Body of pancreas (tissue), 4 donors: ENCODE measurements around the gene SCGB1A1. TPM values are rescaled to one million over a fixed set of nuclear protein-coding genes. Genes with fewer than 3 reads are reported as not detected.
"Not testable (repeated sequence)": the region's sequence is repeated elsewhere in the genome, so short reads cannot be mapped to it uniquely, and the experiment has no call there.

Source experiments
- ATAC-seq: fragments of 150-250 bp; one replicate; pipeline ENCODE4 v1.9.1; 2016
- DNase-seq, 4 donors: peaks; one replicate each; pipeline ENCODE4 v3.0.0-alpha.2; 2019
- H3K27ac ChIP-seq, 4 donors: fragments of 200-600 bp; sonication (generic); 1 replicate in 3 of 4; 2 replicates in 1 of 4; pipeline versions ENCODE4 v1.5.1 to v1.6.1; 2016 to 2019; ENCODE audit warnings: mild to moderate bottlenecking in 1 of 4, mixed read lengths in 1 of 4, moderate library complexity in 1 of 4
- H3K27me3 ChIP-seq, 2 donors: fragments of 200-600 bp; sonication (generic); one replicate each; pipeline ENCODE4 v1.6.0; 2016; ENCODE audit warnings: mild to moderate bottlenecking in 1 of 2
- H3K36me3 ChIP-seq, 2 donors: fragments of 200-600 bp; sonication (generic); replicated peaks in 1 of 2; 2 replicates each; pipeline ENCODE4 v1.5.1; 2016; ENCODE audit warnings: low read depth in 2 of 2; ENCODE audit not compliant: insufficient read depth in 1 of 2
- H3K4me1 ChIP-seq: fragments of 200-600 bp; sonication (generic); one replicate; pipeline ENCODE4 v1.6.0; 2016
- H3K4me3 ChIP-seq, 2 donors: fragments of 200-600 bp; sonication (generic); 1 replicate in 1 of 2; 2 replicates in 1 of 2; pipeline ENCODE4 v1.5.1; 2016 to 2019
- H3K9me3 ChIP-seq, 3 donors: fragments of 200-600 bp; sonication (generic); 1 replicate in 2 of 3; 2 replicates in 1 of 3; pipeline ENCODE4 v1.5.1; 2016
- POLR2A ChIP-seq, 3 donors: fragments of 450-650 bp; IDR thresholded peaks; one replicate each; pipeline ENCODE4 v1.6.1; 2016; ENCODE audit warnings: antibody characterized with exemption in 3 of 3, mild to moderate bottlenecking in 2 of 3
- WGBS, 2 donors: methylation state at CpG; one replicate each; pipeline ENCODE4 v1.1.5; 2017; 5-methylcytosine and 5-hydroxymethylcytosine counted together
- intact Hi-C: fragments of 100-400 bp; cut with DNase I; formaldehyde crosslinking; loops from one replicate; pipeline ENCODE4 v1.15.1; 2023
- total RNA-seq, 2 donors: library from RNA; depleted of rRNA; stranded (reverse); fragments of >200 nt; gene quantifications; one replicate each; pipeline ENCODE4 v1.1.0, GENCODE V29; 2016
- TF ChIP-seq, protein P1 (sequence below), 7 experiments: fragments of 450-650 bp in 4 of 7; fragments of 200-600 bp in 3 of 7; sonication (generic) in 3 of 7; IDR thresholded peaks; one replicate each; pipeline ENCODE4 v1.5.1; 2016 to 2019; ENCODE audit warnings: antibody characterized with exemption in 7 of 7

The SCGB1A1 gene
- total RNA-seq, 2 donors from 2014 or later: not detected

- TF ChIP-seq, protein P1, sequence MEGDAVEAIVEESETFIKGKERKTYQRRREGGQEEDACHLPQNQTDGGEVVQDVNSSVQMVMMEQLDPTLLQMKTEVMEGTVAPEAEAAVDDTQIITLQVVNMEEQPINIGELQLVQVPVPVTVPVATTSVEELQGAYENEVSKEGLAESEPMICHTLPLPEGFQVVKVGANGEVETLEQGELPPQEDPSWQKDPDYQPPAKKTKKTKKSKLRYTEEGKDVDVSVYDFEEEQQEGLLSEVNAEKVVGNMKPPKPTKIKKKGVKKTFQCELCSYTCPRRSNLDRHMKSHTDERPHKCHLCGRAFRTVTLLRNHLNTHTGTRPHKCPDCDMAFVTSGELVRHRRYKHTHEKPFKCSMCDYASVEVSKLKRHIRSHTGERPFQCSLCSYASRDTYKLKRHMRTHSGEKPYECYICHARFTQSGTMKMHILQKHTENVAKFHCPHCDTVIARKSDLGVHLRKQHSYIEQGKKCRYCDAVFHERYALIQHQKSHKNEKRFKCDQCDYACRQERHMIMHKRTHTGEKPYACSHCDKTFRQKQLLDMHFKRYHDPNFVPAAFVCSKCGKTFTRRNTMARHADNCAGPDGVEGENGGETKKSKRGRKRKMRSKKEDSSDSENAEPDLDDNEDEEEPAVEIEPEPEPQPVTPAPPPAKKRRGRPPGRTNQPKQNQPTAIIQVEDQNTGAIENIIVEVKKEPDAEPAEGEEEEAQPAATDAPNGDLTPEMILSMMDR (IDR thresholded peaks at IDR 0.05): no peak
- no peak for TF ChIP-seq POLR2A (IDR thresholded peaks at IDR 0.05)
- DNase-seq (peak in 3 of 4 donors; percentile 20 to 58 (median 52)), ATAC-seq (peak; percentile 43)
- 44 to 59% methylated on average over 6 to 9 of the region's 9 CpGs for WGBS, 2 donors
- no peak overlapping the region for H3K4me3 ChIP-seq
- H3K36me3 ChIP-seq: no peaks in the 10 kb centered on the region
- H3K9me3 ChIP-seq: no peaks in the 10 kb centered on the region
- peaks cover 18% of the 10 kb centered on the region for H3K4me1 ChIP-seq
- no peaks in the 10 kb centered on the region for H3K27me3 ChIP-seq
- intact Hi-C loops: no loop called here
- H3K27ac ChIP-seq: peak overlapping the region in 2 of 4 donors; percentile 12 to 21
Observed at GRCh38 chr11:62449451-62449851, 30.6 kb downstream of the SCGB1A1 start.

GRCh38 chr11:62449912-62450311, 31.1 kb downstream of the SCGB1A1 start:
- H3K27ac ChIP-seq, H3K27me3 ChIP-seq, H3K4me3 ChIP-seq, DNase-seq, ATAC-seq, H3K9me3 ChIP-seq, H3K36me3 ChIP-seq, intact Hi-C loops: not testable (repeated sequence)
- WGBS, 2 donors: 66 to 79% methylated on average over 7 of the region's 7 CpGs
- peaks cover 14% of the 10 kb centered on the region for H3K4me1 ChIP-seq

DNA sequence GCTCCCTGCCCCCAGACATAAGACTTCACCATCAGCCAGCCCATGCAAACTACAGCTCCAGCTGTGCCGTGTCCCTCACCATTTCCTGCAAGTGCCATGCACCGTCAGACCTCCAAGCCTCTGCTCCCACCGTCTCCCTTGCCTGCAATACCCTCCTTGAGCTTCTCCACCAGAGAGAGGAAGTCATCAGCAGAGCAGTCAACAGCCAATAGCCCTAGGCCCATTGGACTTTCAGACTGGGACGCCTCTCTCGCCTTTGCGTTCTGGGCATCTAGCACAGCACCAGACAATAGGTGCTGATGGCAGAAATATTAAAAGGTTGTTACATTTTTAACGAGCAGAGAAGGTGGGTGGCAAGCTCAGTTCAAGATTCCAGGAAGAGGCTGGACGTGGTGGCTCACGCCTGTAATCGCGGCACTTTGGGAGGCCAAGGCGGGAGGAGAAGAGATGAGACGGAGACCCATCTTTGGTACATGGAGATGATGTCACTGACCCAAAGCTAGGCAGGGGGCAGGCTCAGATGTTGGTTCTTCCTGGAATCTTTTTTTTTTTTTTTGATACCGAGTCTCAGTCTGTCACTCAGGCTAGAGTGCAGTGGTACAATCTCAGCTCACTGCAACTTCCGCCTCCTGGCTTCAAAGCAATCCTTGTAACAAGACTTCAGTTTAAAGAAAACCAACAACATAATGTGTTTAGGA, 31.9 kb downstream of the SCGB1A1 start:
- WGBS, 2 donors: 85 to 90% methylated on average over 15 of the region's 15 CpGs
- H3K36me3 ChIP-seq: no peaks in the 10 kb centered on the region
- H3K4me1 ChIP-seq: peaks cover 7% of the 10 kb centered on the region
- intact Hi-C loops: no loop called here
- no peaks in the 10 kb centered on the region for H3K27me3 ChIP-seq
- TF ChIP-seq, protein P1 (IDR thresholded peaks at IDR 0.05): no peak
- no peak for TF ChIP-seq POLR2A (IDR thresholded peaks at IDR 0.05)
- H3K9me3 ChIP-seq: no peaks in the 10 kb centered on the region
- no peak overlapping the region for H3K4me3 ChIP-seq
- H3K27ac ChIP-seq: no peak overlapping the region
- no peak for ATAC-seq
- DNase-seq: no peak

- ATAC-seq: no peak
- DNase-seq: no peak
- WGBS, 2 donors: 80 to 85% methylated on average over 8 of the region's 8 CpGs
- no peaks in the 10 kb centered on the region for H3K36me3 ChIP-seq
- no peak overlapping the region for H3K27ac ChIP-seq
- H3K27me3 ChIP-seq: no peaks in the 10 kb centered on the region
- TF ChIP-seq, protein P1 (IDR thresholded peaks at IDR 0.05): no peak
- TF ChIP-seq POLR2A (IDR thresholded peaks at IDR 0.05): no peak
- H3K4me1 ChIP-seq: peaks cover 5% of the 10 kb centered on the region
- intact Hi-C loops: no loop called here
- H3K9me3 ChIP-seq: no peaks in the 10 kb centered on the region
- no peak overlapping the region for H3K4me3 ChIP-seq
Observed at GRCh38 chr11:62451241-62451621, 32.4 kb downstream of the SCGB1A1 start.

GRCh38 chr11:62452261-62452660, 33.4 kb downstream of the SCGB1A1 start:
- Histone ChIP-seq H3K36me3 (no peaks in the 10 kb centered on the region), H3K4me1 (peaks cover 5% of the 10 kb centered on the region), H3K27ac (no peak overlapping the region), H3K27me3 (no peaks in the 10 kb centered on the region), H3K9me3 (no peaks in the 10 kb centered on the region), H3K4me3 (no peak overlapping the region)
- intact Hi-C loops: no loop called here
- DNase-seq (no peak), ATAC-seq (no peak)
- 88 to 89% methylated on average over 6 of the region's 6 CpGs for WGBS, 2 donors
- TF ChIP-seq, protein P1 (IDR thresholded peaks at IDR 0.05): no peak
- no peak for TF ChIP-seq POLR2A (IDR thresholded peaks at IDR 0.05)
